ENCODE results near the gene ARIH1. TPM values are rescaled to one million over a fixed set of nuclear protein-coding genes. Genes with fewer than 3 reads are reported as not detected.
"Not testable (repeated sequence)": the region's sequence is repeated elsewhere in the genome, so short reads cannot be mapped to it uniquely, and the experiment has no call there.

The ARIH1 gene
- total and polyA plus RNA-seq, 4 experiments from 2014 or later, result 10.5 to 210 (median 120) TPM

- ChIA-PET CTCF (ENCODE audit: partially characterized antibody) (no interaction called here), POLR2A (ENCODE audit: partially characterized antibody) (no interaction called here)
- no peak for DNase-seq
- Histone ChIP-seq H3K27me3 (ENCODE audit: insufficient read depth, low read length) (no peaks in the 10 kb centered on the region), H3K4me1 (ENCODE audit: insufficient read depth, low read length) (no peaks in the 10 kb centered on the region), H3K36me3 (ENCODE audit: insufficient read depth, low read length) (no peaks in the 10 kb centered on the region), H3K9me3 (ENCODE audit: control insufficient read depth in 1 of 2, low read length in 2 of 2) (no peaks in the 10 kb centered on the region), H3K27ac (ENCODE audit: low read depth, low read length) (no peak overlapping the region), H3K4me3 (ENCODE audit: low read length in 2 of 2) (no peak overlapping the region)
- Mint-ChIP-seq H3K36me3 (no peaks in the 10 kb centered on the region), H3K4me3 (no peak overlapping the region), H3K4me1 (peaks cover 4 to 11% (median 7%) of the 10 kb centered on the region in 4 donors), H3K9me3 (no peaks in the 10 kb centered on the region), H3K27me3 (no peaks in the 10 kb centered on the region), H3K27ac (peak overlapping the region in 1 of 7 donors; percentile 68)
- intact Hi-C loops (cut with micrococcal nuclease), result no loop called here
Observed at GRCh38 chr15:72614810-72615532, 140.8 kb downstream of the ARIH1 start.

GRCh38 chr15:72615533-72616233 is 141.6 kb downstream of the ARIH1 start:
- intact Hi-C loops (cut with micrococcal nuclease); CTCF ChIA-PET (ENCODE audit: partially characterized antibody); H3K4me3 Mint-ChIP-seq; H3K27ac ChIP-seq (ENCODE audit: low read depth, low read length); H3K36me3 ChIP-seq (ENCODE audit: insufficient read depth, low read length); H3K36me3 Mint-ChIP-seq; H3K9me3 ChIP-seq (ENCODE audit: control insufficient read depth in 1 of 2, low read length in 2 of 2); H3K9me3 Mint-ChIP-seq; H3K4me3 ChIP-seq (ENCODE audit: low read length in 2 of 2); H3K27me3 ChIP-seq (ENCODE audit: insufficient read depth, low read length); H3K4me1 ChIP-seq (ENCODE audit: insufficient read depth, low read length); H3K27me3 Mint-ChIP-seq; POLR2A ChIA-PET (ENCODE audit: partially characterized antibody): not testable (repeated sequence)
- peaks cover 4 to 11% (median 7%) of the 10 kb centered on the region in 4 donors for H3K4me1 Mint-ChIP-seq
- DNase-seq, result peak in 3 of 5 donors; percentile 11 to 23 (median 17)
- peak overlapping the region in 3 of 7 donors; percentile 20 to 68 (median 50) for H3K27ac Mint-ChIP-seq

- POLR2A ChIA-PET (ENCODE audit: partially characterized antibody), result no interaction called here
Observed at GRCh38 chr15:72616491-72617210, 142.5 kb downstream of the ARIH1 start.

GRCh38 chr15:72623854-72624253 is 149.7 kb downstream of the ARIH1 start:
- H3K4me1 ChIP-seq (ENCODE audit: insufficient read depth, low read length); H3K36me3 Mint-ChIP-seq; H3K4me3 ChIP-seq (ENCODE audit: low read length in 2 of 2); H3K27me3 Mint-ChIP-seq; DNase-seq; H3K9me3 ChIP-seq (ENCODE audit: control insufficient read depth in 1 of 2, low read length in 2 of 2); H3K36me3 ChIP-seq (ENCODE audit: insufficient read depth, low read length); H3K27ac ChIP-seq (ENCODE audit: low read depth, low read length); H3K4me3 Mint-ChIP-seq; H3K27ac Mint-ChIP-seq; H3K4me1 Mint-ChIP-seq; H3K9me3 Mint-ChIP-seq; H3K27me3 ChIP-seq (ENCODE audit: insufficient read depth, low read length); CTCF ChIA-PET (ENCODE audit: partially characterized antibody); intact Hi-C loops (cut with micrococcal nuclease); POLR2A ChIA-PET (ENCODE audit: partially characterized antibody): not testable (repeated sequence)

More at GRCh38 chr15:72616491-72617210, 142.5 kb downstream of the ARIH1 start:
- peaks cover 4 to 11% (median 7%) of the 10 kb centered on the region in 4 donors for H3K4me1 Mint-ChIP-seq
- no peak overlapping the region for H3K27ac Mint-ChIP-seq
- DNase-seq, result no peak
- Histone ChIP-seq H3K27ac (ENCODE audit: low read depth, low read length) (no peak overlapping the region), H3K36me3 (ENCODE audit: insufficient read depth, low read length) (no peaks in the 10 kb centered on the region), H3K27me3 (ENCODE audit: insufficient read depth, low read length) (no peaks in the 10 kb centered on the region), H3K9me3 (ENCODE audit: control insufficient read depth in 1 of 2, low read length in 2 of 2) (no peaks in the 10 kb centered on the region), H3K4me3 (ENCODE audit: low read length in 2 of 2) (no peak overlapping the region), H3K4me1 (ENCODE audit: insufficient read depth, low read length) (no peaks in the 10 kb centered on the region)
- intact Hi-C loops (cut with micrococcal nuclease), result no loop called here
- H3K9me3 Mint-ChIP-seq, result no peaks in the 10 kb centered on the region
- H3K27me3 Mint-ChIP-seq, result no peaks in the 10 kb centered on the region
- CTCF ChIA-PET (ENCODE audit: partially characterized antibody), result no interaction called here
- H3K4me3 Mint-ChIP-seq, result peak overlapping the region in 1 of 8 donors; percentile 37
- H3K36me3 Mint-ChIP-seq, result no peaks in the 10 kb centered on the region

- H3K4me1 ChIP-seq (ENCODE audit: insufficient read depth, low read length); H3K27ac ChIP-seq (ENCODE audit: low read depth, low read length); H3K27ac Mint-ChIP-seq; H3K4me3 Mint-ChIP-seq; H3K27me3 ChIP-seq (ENCODE audit: insufficient read depth, low read length); POLR2A ChIA-PET (ENCODE audit: partially characterized antibody); H3K27me3 Mint-ChIP-seq; H3K36me3 ChIP-seq (ENCODE audit: insufficient read depth, low read length); intact Hi-C loops (cut with micrococcal nuclease); DNase-seq; H3K9me3 ChIP-seq (ENCODE audit: control insufficient read depth in 1 of 2, low read length in 2 of 2); H3K9me3 Mint-ChIP-seq; H3K4me1 Mint-ChIP-seq; H3K4me3 ChIP-seq (ENCODE audit: low read length in 2 of 2); H3K36me3 Mint-ChIP-seq: not testable (repeated sequence)
- CTCF ChIA-PET (ENCODE audit: partially characterized antibody), result interaction anchor here (2.1 kb wide), 1 partner anchor 26 kb away, joined by 8 read pairs; no protein-coding TSS in a partner anchor
Observed at GRCh38 chr15:72626153-72626552, 152.0 kb downstream of the ARIH1 start.

- H3K9me3 ChIP-seq (ENCODE audit: control insufficient read depth in 1 of 2, low read length in 2 of 2); H3K27ac ChIP-seq (ENCODE audit: low read depth, low read length); H3K36me3 ChIP-seq (ENCODE audit: insufficient read depth, low read length); H3K9me3 Mint-ChIP-seq; POLR2A ChIA-PET (ENCODE audit: partially characterized antibody); H3K4me3 Mint-ChIP-seq; H3K27me3 ChIP-seq (ENCODE audit: insufficient read depth, low read length); H3K36me3 Mint-ChIP-seq; H3K4me1 Mint-ChIP-seq; H3K4me3 ChIP-seq (ENCODE audit: low read length in 2 of 2); intact Hi-C loops (cut with micrococcal nuclease); H3K27me3 Mint-ChIP-seq; H3K4me1 ChIP-seq (ENCODE audit: insufficient read depth, low read length); DNase-seq: not testable (repeated sequence)
- H3K27ac Mint-ChIP-seq, result peak overlapping the region in 2 of 7 donors; percentile 23 to 35
- CTCF ChIA-PET (ENCODE audit: partially characterized antibody), result interaction anchor here (0.6 kb wide), 1 partner anchor 115 kb away, joined by 3 read pairs; no protein-coding TSS in a partner anchor
Observed at GRCh38 chr15:72628249-72629067, 154.3 kb downstream of the ARIH1 start.

Data from CD4-positive, alpha-beta memory T cell (primary cell).